Stimulated activated CD4-positive, alpha-beta T cell treated with anti-CD3 and anti-CD28 coated beads, Interleukin-12 subunit alpha, Interleukin-12 subunit beta, amount 100 ng/mL, for 4 hours (primary cell): ENCODE measurements around the gene DNAJC11.
"Not testable (repeated sequence)": the region's sequence is repeated elsewhere in the genome, so short reads cannot be mapped to it uniquely, and the experiment has no call there.

Experiments
- DNase-seq: peaks from one replicate; pipeline ENCODE4 v3.0.0-alpha.2; 2020

DNAJC11 gene

DNA sequence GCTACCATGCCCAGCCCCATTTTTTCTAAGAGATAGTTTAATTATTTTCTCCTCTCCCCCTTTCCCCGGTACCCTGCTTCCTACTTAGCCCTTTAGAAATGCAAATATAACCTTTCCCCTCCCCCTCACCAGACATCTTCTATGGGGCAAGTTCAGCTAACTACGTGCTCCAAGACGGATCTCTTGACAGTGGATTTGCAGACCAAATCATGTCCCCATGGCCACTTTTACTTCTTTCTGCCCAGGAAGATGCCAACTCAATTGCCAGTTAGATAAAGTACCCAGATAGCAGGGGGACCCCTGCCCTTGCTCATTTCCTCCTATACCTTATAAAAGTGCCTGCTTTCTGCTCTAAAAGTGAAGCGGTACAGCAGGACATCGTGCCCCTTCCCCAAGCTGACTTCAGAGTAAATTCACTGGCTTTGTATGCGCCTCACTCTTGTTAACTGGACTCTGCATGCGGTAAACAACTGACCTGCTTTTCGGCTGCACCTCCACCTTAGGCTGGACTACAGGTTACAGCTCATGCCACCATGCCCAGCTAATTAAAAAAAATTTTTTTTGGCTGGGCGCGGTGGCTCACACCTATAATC lies 7.4 kb downstream of the DNAJC11 start:
- DNase-seq, result no peak

DNA sequence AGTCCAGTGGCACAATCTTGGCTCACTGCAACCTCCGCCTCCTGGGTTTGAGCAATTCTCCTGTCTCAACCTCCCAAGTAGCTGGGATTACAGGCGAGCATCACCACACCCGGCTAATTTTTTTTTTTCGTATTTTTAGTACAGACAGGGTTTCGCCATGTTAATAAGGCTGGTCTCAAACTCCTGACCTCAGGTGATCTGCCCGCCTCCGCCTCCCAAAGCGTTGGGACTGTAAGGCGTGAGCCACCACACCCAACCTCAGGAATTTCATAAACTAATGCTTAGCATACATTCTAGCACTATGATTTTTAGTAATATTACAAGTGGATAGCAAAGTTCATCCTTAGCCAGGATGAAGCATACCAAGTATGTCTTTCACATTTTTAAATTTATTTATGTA lies 8.7 kb downstream of the DNAJC11 start:
- DNase-seq, result no peak

DNA sequence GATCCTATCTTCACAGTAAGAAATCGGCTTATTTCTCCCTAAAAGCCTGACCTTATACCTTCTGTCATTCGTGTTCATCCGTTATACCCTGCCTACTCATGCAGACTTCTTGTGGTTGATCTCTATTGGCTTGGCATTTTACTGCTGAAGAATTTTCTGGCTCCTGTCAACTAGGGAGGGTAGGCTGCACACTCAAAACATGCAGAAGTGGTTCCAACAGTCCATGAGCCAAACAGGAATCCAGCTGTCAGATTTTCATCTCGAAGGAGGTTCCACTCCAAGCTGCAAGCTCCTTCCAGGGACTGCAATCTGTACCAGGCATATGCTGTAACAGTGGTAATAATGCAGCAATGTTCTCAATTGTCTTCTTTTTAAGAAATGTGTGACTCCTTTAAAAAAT lies 10.1 kb downstream of the DNAJC11 start:
- no peak for DNase-seq

DNA sequence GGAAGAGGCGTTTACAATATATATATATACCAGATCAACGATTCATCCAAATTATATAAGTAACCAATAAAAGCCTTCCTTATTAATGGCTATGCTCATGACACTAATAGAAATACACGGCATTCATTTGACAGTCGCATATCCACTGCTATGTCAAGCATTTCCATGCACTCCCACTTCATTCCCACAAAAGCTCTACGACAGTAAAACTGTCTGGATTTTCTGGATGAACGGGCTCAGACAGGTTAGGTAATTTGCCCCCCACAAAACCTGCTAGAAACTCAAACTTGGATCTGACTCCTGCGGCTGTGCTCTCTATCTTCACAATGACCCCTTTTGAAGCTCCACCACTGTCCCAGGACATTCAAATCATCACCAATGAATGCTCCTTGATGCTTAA lies 11.4 kb downstream of the DNAJC11 start:
- no peak for DNase-seq

DNA sequence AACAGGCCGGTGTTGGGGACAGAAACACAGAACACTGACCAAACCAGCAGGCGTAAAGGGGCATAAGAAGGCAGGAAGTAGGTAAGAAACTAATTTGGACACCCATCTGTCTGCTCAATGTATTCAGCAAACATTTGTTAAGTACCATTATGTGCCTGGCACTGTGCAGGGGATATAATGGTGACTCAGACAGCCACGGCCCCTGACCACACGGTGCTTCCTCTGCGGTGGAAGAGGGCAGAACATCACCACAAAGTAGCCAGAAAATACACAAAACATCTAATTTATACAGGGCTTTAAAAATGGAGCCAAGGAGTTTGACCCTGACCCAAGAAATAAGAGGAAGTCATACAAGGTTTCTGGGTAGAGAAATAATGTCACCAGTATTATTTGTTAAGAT lies 12.9 kb downstream of the DNAJC11 start:
- no peak for DNase-seq

DNA sequence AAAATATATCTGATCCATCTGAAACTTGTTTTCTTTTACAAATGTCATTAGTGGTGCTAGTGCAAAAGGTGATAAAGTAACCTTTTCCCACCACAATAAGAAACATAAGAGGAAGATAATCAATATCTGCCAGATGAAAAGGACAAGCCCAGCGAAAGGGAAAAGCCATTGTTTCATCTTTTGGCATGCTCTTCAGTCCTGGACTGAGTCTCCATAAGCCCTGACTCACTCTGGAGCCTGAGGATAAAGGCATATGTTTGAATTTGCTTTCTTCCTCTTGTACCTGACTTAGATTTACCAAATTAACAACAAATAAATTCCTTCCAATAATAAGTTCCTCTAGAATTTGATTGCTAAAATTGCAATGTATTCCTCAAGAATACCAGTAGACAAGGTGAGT lies 13.6 kb downstream of the DNAJC11 start:
- DNase-seq, result no peak

DNA sequence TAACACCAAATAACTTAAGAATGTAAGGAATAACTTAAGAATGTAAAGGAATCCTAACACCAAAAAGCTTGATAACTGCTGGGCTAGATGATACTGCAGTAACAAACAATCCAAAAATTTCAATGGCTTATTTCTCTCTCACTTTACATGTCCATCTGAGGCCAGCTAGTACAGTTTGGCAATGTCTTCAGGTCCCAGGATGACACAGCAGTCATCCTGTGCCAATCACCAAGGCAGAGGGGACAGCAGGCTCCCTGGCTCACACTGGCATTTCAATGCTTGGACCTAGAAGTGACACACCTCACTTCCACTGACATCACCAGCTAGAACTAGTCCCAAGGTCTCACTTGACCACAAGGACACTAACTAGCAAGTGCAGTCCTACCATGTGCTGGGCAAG lies 15.3 kb downstream of the DNAJC11 start:
- no peak for DNase-seq

DNA sequence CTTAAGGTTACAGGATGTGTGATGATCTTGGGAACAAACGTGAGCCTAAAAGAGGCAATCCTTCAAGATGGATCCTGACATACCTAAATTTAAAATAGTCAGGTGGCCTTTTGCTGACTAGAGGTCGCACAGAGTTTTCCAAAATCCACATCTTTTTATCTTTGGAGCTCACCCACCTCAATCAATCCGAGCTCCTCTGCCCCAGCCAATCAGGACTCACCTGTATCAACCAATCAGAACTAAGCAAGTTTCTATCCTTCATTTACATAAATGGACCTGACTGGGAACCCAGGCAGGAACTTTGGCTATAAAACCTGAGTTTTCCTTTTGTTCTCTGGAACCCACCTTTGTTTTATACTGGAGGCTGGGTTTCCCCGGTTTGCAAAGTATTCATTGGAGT lies 16.2 kb downstream of the DNAJC11 start:
- no peak for DNase-seq

DNA sequence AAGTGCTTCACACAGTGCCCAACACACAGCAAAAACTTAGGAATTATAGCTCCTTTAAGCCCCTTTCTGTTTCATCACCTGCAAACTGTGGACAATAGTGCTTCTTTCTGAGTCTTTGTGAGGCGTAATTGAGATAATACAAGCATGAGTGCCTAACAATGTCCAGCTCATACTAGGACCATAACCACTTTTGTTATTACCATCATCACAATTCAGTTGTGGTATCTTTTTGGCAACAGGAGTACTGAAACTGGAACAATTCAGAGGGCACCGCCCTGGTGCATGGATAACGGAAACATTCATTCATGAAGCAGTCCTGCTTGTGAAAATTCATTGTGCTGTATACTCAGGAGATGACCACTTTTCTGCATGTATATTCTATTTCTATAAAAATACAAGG lies 18.2 kb downstream of the DNAJC11 start:
- no peak for DNase-seq

DNA sequence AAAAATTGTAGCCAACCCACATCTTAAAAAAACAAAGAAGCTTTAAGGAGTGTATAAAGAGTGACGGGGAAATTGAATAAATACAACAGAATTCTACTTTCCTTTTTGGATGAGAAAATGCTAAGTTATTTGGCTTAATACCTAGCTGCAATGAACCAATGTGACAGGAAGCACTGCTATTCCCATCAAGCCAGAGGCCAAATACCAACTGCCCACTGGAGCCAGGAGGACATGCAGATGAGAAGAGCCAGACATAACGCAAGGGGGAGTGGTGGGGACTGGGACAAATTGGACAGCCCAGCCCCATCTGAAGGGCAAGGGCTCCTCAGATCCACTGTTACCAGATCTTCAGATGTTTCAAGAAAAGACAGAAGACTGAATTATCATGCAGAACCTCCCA lies 25.7 kb downstream of the DNAJC11 start:
- DNase-seq, result no peak

DNA sequence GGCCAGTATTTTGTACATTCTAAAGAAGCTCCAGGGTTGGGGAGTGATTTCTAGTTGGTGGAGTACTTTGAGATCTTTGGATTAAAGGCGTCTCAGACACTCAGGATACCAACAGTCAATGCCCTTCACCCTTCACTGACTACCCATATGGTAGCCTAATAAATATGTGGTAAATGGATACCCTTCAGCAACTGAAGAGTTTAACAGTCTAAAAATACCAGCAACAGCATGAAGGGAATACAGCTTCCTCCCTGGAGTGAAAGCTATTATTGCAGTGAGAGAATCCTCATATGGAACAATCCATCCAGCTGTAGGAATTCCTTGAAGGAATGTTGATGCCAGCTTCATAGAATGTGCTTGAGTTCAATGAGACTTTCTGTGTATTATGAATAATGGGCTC lies 26.8 kb downstream of the DNAJC11 start:
- no peak for DNase-seq

DNA sequence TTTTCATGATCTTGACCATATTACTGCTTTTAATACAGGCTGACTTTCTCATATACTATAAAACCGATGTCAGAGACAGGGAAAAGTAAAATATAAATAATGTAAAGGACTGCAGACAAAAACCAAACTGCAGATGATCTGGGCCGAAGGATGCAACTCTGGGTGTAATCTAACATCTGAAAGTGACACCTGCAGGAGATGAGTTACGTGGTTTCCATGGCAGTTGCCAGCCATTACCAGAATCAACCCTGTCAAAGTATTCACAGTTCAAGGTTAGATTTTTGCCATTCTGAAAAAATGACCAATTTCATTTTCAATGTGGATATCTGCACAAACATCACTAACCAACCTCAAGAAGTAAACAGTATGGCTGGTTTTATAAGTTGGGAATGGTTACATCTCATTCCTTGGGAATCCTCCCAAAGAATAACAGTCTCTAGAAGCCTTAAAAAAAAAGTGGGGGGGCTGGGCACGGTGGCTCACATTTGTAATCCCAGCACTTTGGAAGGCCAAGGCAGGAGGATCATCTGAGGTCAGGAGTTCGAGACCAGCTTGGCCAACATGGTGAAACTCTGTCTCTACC lies 27.7 kb downstream of the DNAJC11 start:
- DNase-seq, result no peak

DNA sequence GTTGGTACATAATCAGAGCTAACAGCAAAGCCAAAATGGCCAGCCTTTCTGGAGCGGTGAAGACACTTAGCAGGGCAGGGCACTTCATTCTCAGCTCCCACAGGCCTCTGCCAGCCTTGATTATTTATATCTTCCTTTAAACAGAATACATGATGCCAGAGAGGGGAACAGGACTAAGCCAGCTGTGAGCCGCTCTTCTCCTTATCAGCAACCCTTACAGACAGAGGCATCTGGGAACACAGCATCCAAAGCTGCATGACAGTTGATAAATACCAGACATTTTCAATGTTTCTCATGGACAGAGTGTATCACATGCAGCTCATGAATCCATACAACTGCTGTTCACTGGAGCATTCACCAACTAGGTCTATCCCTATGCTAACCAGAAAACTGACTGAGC lies 29.1 kb downstream of the DNAJC11 start:
- DNase-seq, result no peak

DNA sequence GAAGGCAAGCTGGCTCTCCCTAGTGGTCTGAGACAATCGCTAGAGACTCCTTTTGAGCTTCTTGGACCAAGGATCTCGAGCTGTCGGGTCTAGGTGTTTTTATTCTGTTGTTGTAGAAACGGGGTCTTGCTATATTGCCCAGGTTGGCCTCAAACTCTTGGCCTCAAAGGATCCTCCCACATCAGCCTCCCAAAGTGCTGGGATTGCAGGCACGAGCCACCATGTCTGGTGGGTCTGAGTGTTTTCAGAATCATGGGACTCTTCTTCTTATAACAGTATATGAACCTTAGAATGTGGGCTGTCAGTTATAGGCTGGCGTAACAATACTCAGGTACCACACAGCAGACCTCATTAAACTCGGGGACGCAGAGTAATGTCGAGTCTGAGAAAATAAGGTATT lies 33.1 kb downstream of the DNAJC11 start:
- no peak for DNase-seq

DNA sequence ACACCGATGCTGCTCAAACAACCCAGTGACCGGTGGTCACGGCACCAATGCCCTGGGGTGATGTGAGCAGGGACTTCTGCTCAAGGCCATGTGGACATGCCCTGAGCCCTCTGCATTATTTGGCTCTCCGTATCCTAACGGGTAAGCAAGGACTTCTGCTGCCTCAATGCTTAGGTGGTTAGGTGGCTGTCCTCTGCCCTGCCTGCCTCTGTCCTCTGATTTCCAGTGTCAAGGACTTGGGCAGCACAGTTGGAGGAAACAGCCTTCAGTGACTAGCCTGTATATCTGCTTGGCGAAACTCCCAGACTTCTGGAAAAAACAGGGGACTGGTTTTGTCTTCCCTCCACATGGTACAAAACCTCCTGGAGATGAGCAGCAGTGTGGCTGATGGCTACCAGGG lies 34.5 kb downstream of the DNAJC11 start:
- no peak for DNase-seq

DNA sequence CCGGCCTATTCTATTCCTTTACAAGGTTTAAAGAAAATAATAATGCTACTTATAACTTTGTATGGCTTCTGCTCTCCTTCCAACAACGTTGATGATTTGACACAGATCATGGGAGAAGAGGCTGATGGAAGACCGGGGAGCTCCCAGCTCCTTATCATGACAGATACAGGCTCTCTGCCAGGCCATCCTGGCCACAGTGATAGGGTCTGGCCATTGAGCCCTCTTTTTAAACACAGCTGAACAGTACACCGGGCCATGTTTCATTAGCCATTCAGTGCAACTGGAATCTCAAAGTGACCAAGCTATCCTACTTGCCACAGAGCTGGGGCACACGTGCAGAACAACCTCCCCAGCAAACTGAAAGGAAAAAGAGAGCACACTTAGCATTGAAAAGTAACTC lies 34.9 kb downstream of the DNAJC11 start:
- no peak for DNase-seq

DNA sequence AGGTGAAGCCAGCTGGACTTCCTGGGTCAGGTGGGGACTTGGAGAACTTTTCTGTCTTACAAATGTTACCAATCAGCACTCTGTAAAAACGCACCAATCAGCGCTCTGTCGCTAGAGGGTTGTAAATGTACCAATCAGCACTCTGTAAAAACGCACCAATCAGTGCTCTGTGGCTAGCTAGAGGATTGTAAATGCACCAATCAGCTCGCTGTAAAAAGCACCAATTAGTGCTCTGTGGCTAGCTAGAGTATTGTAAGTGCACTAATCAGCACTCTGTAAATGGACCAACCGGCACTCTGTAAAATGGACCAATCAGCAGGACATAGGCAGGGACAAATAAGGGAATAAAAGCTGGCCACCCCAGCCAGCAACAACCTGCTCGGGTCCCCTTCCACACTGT lies 39.1 kb downstream of the DNAJC11 start:
- DNase-seq, result not testable (repeated sequence)

DNA sequence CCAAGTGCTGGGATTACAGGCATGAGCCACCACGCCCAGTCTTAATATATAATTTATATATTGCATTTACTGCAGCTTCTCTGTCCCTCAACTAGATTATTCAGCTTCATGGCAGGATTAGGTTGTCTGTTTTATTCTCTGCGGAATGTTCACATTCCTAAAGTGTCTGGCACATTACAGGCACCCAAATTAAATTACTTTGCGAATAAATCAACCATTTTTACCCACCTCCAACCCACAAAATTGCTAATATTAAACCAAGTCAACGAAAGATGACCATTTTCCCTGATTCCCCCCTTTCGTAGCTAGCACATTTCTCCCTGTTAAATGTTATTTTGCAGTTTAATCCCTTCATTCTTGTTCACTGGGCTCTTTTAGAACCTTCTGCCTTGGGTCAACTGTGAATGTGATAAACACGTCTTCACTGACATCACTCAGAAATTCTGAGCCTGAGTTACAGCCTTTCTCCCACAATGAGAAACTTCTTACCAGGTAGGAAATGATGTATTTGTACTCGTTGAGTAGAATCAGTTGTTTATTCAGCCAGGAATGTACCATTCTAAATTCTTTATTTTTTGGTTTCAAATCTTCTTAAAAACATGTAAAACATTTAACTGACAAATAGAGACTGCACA lies 41.1 kb downstream of the DNAJC11 start:
- DNase-seq, result no peak

DNA sequence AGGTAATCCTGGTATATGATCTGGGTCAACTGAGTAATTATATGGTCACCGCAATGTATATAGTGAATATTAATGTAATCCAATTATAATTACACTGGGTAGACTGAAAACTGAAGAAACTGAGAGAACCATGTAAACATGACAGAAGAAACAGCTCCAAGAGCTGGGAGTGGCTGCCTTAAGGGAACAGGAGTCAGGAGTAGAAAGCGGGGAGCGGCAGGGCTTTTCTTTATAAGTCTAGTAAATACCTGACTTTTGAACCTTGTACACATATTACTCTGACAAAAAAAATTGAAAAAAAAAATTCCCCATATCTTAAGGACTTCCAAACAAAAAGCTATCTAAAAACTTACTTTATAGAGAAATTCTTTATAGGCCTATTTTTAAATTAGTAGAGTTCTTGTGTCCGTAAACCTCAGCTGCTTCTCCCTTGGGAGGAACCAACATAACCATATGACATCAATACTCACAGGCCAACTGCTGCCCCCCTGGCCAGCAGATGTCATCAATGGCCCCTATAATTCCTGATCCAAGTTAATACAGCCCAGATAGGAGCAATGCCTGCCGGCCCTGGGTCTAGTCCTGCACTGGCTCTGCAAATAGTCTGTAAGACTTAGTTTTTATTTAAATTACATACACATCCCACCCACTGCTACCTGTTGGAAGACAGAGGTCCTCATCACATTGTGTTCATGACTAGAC lies 43.1 kb downstream of the DNAJC11 start:
- no peak for DNase-seq

DNA sequence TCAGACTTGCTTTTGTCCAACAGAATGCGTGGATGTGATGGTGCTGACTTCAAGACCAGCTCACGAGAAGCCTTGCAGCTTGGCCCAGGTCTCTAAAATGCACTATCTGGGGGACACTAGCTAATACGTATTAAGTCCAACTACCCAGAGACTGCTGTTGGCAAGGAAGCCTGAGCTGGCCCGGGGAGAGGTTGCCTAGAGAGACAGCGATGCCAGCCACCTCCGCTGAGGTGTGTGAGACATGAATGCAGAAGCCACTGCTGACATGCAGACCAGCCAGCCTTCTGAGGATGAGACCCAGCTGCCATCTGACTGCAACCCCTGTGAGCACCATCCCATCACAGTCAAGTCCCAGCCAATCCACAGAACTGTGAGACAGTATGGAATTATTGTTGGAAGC lies 44.5 kb downstream of the DNAJC11 start:
- DNase-seq, result no peak

DNA sequence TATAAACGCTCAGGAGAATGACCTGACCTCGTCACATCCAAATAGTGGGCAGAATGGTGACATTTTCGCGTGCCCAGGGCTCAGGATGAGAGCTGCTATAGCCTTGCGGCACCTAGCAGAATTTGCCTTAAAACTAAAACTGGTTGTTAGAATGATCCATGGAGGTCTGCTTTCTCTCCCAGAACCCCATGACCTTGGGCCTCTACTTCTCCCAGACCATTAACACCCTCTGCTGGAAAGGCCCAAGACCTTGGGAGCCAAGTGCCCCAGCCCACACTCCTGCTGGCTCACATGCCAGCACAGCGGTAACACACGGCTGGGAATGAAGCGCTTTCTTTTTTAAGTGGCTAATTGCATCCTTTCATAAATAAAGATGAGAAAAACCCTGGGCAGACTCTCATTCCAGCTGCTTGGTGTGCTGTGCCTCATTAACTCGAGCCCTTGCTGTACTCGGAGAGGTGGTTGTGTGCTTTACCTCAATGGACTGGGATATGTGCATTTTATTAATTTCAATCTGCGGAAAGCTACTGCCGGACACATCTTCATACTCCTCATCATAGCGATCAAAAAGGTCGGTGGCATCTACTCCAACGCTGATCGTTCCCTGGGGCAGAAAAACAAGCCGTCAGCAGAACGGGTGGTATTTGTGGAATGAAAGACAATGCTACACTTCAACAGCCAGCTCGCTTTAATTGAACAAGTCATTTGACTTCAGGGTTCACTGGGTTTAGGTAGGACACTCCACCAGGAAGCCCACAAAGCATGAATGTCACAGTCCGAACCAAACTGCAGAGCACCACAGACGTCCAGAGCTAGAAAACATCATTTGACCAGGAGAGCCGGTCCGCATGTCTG lies 48.0 kb downstream of the DNAJC11 start:
- no peak for DNase-seq

DNA sequence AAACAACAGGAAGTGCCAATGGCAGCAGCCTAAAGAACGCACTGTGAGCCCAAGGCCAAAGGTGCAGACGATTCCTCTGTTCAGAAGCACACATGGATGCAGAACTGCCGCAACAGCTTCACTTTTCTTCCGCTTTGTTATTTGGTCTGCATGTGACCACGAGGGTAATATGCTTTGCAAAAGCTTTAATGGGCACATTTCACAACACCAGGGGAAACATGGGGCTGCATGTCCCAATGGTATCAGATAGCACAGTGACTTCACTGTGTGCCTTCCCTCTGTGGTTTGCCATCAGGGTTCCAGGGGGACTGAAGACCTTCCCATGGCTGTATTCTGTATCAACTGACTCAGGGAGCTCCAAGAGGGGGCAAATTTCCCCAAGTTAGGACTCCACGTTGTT lies 48.6 kb downstream of the DNAJC11 start:
- no peak for DNase-seq

DNA sequence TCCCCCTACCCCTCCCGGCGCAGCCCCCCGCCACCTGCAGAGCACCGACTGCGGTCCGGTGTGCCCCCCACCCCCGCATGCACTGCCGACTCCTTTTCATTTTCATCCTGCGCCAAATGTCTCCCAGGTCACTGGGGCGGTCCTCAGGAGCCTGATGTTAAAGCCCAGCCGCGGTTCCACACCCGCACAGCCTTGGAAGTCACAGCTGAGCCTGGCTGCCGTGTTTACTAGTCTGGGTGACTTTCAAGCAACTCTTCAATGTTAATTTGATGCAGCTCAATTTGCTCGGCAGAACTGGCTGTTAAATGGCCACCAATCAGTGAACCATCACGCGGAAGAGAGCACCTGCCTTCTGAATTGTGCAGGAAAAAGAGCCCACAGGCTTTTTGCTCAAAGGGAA lies 49.7 kb downstream of the DNAJC11 start:
- DNase-seq, result no peak
